Stimulated activated CD4-positive, alpha-beta T cell treated with anti-CD3 and anti-CD28 coated beads, Interleukin-2, amount 100 ng/mL, for 48 hours (primary cell): ENCODE data around the gene FGF14.

Experiments
- DNase-seq, 2 donors: peaks; one replicate each; pipeline ENCODE4 v3.0.0-alpha.2; 2020

FGF14 gene

DNA sequence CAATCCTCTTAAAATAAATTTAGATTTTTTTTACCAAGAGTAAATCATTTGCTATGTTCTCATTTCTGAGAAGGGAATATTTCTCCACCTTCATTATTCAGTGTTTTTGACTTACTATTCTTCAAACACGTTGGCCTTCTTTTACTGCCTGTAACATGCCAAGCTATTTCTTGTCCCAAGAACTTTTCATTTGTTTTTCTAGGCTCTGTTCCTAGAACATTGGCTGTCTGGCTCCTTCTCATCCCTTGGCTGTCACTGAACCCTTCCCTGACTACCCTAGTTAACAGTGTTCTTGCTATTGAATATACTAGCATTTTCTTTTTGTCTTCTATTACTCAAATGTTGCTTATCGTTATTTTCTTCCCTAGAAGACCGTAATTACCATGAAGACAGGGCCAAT, 701.2 kb downstream of the FGF14 start:
- no peak for DNase-seq

- DNase-seq: no peak
Measured at GRCh38 chr13:101698400-101698799, 703.4 kb downstream of the FGF14 start.

DNA sequence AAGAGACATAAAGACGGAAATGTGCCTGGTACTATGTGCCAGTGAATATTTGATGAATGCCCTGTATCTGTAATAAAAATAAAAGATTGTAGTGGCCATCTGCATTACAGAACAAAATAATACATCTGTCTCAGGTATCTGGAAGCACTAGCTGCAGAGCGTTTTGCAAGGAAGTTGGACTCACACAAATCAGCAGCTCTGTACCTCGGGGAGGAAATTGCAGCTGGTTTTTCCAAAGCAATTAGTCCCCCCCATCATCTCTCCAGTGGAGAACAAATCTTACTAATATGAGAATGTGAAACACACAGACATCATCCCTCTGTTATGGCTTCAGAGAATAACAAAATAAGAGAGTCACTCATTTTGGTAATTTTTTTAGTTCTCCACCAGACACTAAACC, 704.1 kb downstream of the FGF14 start:
- DNase-seq: no peak

DNA sequence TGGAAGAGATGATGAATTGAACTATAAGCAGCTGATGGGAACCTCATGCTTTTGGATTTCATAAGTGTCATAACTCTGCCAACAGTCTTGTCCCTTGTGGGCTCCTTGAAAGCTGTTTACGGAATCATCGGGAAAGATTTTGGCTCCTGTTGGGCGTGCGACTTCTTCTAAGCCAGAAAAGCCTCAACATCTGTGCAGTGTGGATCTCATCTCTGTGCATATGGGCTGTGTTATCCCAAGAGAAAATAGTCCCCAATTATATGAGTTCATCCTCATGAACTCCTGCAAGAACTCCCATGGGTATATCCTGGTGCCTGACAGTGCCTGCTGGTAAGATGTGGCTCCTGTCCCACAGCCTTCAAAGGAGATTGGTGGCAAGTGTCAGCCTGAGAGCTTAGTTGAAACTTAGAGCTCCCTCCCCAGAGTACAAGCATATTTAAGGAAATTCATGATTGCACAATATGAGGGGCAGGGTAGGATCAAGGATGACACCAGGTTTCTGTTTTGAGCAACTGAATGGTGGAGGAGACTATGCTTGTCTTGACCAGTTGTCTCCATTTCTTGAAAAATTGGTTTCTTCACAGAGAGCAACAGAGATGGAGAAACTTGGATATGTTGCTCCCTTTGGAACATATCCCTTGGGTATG, 705.9 kb downstream of the FGF14 start:
- no peak for DNase-seq

GRCh38 chr13:101691341-101691860, 710.4 kb downstream of the FGF14 start:
- no peak for DNase-seq

- DNase-seq: no peak
Measured at GRCh38 chr13:101690871-101691270, 711.0 kb downstream of the FGF14 start.

DNA sequence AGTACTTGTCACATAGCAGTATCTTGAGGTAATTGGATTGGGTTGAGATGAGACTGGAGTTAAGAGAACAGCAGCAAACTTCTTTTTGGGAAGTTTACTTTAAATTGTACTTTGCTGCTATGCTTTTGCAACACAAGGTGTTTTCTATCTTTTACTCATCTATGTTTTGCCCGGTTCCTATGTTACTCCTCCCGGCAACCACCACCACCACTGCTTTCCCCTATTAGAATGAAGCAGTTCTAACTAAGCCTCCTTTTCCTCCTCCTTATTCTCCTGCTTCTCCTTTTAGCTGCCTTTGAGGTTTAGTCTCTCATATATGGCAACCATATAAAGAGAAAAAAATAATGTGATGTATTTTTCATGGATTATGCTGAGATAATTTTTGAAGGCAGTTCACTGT, 715.8 kb downstream of the FGF14 start:
- DNase-seq: no peak

DNA sequence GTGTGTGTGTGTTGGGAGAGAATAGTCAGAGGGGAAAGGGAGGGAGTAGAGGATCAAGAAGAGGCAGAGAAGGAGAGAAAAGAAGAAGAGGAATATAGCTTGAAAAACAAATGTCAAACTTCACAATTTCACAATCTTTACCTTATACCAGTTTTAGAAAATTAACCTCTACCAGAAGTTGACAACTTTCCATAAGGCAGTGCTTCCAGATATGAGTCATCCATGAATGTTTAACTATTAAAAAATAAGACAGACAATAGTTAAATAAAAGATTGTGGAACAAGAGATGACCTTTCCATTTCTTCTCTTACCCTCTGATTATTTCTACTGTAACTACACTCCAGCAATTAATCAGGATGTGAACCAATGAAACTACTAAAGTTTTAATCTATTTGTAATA, 720.0 kb downstream of the FGF14 start:
- DNase-seq: no peak

DNA sequence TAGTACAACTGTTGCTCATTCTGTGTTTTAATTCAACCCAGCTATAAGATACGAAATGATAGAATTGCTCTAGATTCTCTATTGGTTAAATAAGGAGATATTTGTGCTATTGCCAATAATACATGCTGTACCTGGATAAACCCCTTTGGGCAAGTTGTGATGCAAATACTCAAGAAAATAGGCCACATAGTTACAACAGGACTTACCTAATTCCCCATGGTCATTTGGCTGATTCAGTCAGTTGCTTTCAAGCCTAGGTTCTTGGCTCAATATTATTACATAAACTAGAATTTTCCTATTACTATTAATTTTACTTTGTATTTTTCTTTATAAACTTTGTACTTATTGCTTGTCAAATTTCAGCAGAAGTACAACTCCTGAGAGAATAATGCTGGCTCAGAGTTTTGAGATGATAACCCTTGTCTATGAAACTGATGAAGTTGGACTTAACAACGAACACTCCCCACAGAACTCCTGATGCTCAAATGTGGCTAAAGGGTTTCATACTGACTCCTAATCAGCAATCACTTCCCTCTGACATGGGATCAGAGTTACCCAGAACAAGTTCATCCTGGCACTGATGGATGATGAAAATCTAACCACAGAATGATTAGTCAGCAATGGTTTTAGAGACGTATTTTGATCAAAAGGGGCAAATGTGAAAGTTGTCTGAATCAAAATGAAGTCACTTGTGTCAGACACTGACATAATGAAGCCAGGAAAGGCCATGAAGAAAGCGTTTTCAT, 728.3 kb downstream of the FGF14 start:
- no peak for DNase-seq

DNA sequence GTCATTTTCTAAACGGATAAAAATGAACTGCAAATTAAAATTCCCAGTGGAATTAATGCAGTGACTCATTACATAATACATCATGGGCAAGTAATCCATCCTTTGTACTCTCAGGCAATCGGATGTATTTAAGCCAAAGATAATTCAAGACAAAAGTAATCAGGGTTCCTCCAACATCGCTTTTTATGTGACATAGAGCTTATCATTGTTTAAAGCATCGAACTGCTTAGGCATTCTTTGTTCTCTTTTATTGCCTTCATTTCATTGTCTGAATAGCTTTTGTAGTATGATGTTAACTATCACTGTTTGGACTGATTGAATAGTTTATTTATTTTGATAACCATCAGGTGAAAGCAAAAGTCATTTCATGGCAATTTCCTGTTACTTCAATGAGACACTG, 740.0 kb downstream of the FGF14 start:
- no peak for DNase-seq
